OCI-LY3 (cell line): ENCODE measurements around the gene SMR3A.

ENCODE experiments used
- H2AFZ ChIP-seq: fragments of 200-600, 300-600 bp; shearing (Covaris generic); 2 replicates; pipeline ENCODE4 v1.6.0; 2014; ENCODE audit warnings: antibody characterized with exemption, low read depth, low read length
- H3K27ac ChIP-seq: fragments of 200-600, 300-600 bp; sonication (generic); 2 replicates; pipeline ENCODE4 v1.5.1; 2014; ENCODE audit warnings: mild to moderate bottlenecking, low read length, moderate library complexity, mixed read lengths
- H3K27me3 ChIP-seq: fragments of 200-600, 300-600 bp; sonication (generic); 2 replicates; pipeline ENCODE4 v1.6.1; 2014; ENCODE audit warnings: low read depth, low read length, mixed read lengths
- H3K36me3 ChIP-seq: fragments of 200-600, 300-600 bp; sonication (generic); replicated peaks from 2 replicates; pipeline ENCODE3; 2014; ENCODE audit warnings: low read depth, low read length, mixed read lengths
- H3K4me1 ChIP-seq: fragments of 300-600, 200-600 bp; sonication (generic); 2 replicates; pipeline ENCODE4 v1.6.1; 2014; ENCODE audit warnings: low read length, mixed read lengths
- H3K4me2 ChIP-seq: fragments of 200-600, 300-600 bp; sonication (generic); 2 replicates; pipeline ENCODE4 v1.6.1; 2014; ENCODE audit warnings: low read length, mixed read lengths
- H3K4me3 ChIP-seq: fragments of 300-600, 200-600 bp; sonication (generic); 2 replicates; pipeline ENCODE4 v1.5.1; 2014; ENCODE audit warnings: antibody characterized with exemption, mild to moderate bottlenecking, low read length, moderate library complexity
- H3K79me2 ChIP-seq: fragments of 300-600, 200-600 bp; shearing (Covaris generic); 2 replicates; pipeline ENCODE4 v1.6.1; 2014; ENCODE audit warnings: mild to moderate bottlenecking, low read length, mixed read lengths
- H3K9ac ChIP-seq: fragments of 300-600, 200-600 bp; shearing (Covaris generic); 2 replicates; pipeline ENCODE4 v1.6.0; 2014; ENCODE audit warnings: mild to moderate bottlenecking, low read length, moderate library complexity
- H3K9me3 ChIP-seq: fragments of 200-600, 300-600 bp; shearing (Covaris generic); 2 replicates; pipeline ENCODE4 v1.6.1; 2014; ENCODE audit warnings: low read length, mixed read lengths; ENCODE audit not compliant: insufficient read depth
- H4K20me1 ChIP-seq: fragments of 200-600, 300-600 bp; sonication (generic); 2 replicates; pipeline ENCODE4 v1.6.1; 2016; ENCODE audit warnings: low read length, mixed read lengths; ENCODE audit not compliant: insufficient read depth
- EZH2phosphoT487 ChIP-seq: fragments of 200-600 bp; shearing (Covaris generic); IDR thresholded peaks from 2 replicates; pipeline ENCODE4 v1.6.1; 2018; ENCODE audit warnings: antibody characterized with exemption, mixed run types, low read depth
- TF ChIP-seq, protein P1 (sequence below): fragments of 200-600, 300-600 bp; sonication (generic); IDR thresholded peaks from 2 replicates; pipeline ENCODE4 v1.5.1; 2014; ENCODE audit warnings: antibody characterized with exemption, low read length, low read depth

The SMR3A gene

DNA sequence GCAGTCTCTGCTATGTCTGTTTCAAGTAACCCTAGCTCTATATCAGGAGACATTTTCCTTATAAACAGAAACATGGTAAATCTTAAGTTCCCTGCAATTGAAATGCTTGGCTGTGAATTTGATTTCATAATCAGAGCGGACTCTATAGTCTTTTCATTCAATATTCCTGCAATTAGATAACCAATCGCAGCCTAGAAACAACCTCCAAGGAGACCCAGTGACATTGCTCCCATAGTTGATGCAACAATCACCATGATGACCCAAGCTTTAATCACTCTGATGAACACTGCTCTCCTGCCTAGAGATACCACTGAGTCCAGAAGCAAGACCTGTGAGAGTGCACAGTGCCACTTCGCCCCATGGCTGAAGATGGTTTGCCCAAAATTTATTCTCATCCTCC lies 25.9 kb upstream of the SMR3A start, which contains the start of gene CABS1:
Gene CABS1, plus strand, starts transcription at position 301 of the 400 bp plus-strand sequence. Its CDS starts 59 bp downstream, at position 360.
- Histone ChIP-seq H3K9me3 (no peaks in the 10 kb centered on the region), H3K4me1 (no peaks in the 10 kb centered on the region), H3K79me2 (no peaks in the 10 kb centered on the region), H3K4me3 (no peak within 1 kb of the TSS), H3K36me3 (no peaks in the 10 kb centered on the region), H3K27me3 (no peaks in the 10 kb centered on the region), H4K20me1 (no peaks in the 10 kb centered on the region), H3K27ac (no peak within 1 kb of the TSS), H3K9ac (no peak within 1 kb of the TSS), H2AFZ (no peak within 1 kb of the TSS), H3K4me2 (no peak within 1 kb of the TSS)
- TF ChIP-seq EZH2phosphoT487, result no peak
- TF ChIP-seq, protein P1, sequence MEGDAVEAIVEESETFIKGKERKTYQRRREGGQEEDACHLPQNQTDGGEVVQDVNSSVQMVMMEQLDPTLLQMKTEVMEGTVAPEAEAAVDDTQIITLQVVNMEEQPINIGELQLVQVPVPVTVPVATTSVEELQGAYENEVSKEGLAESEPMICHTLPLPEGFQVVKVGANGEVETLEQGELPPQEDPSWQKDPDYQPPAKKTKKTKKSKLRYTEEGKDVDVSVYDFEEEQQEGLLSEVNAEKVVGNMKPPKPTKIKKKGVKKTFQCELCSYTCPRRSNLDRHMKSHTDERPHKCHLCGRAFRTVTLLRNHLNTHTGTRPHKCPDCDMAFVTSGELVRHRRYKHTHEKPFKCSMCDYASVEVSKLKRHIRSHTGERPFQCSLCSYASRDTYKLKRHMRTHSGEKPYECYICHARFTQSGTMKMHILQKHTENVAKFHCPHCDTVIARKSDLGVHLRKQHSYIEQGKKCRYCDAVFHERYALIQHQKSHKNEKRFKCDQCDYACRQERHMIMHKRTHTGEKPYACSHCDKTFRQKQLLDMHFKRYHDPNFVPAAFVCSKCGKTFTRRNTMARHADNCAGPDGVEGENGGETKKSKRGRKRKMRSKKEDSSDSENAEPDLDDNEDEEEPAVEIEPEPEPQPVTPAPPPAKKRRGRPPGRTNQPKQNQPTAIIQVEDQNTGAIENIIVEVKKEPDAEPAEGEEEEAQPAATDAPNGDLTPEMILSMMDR, result no peak

GRCh38 chr4:70336043-70336442 lies 24.5 kb upstream of the SMR3A start:
- no peaks in the 10 kb centered on the region for H4K20me1 ChIP-seq
- H3K79me2 ChIP-seq, result no peaks in the 10 kb centered on the region
- no peak overlapping the region for H3K4me2 ChIP-seq
- no peak for TF ChIP-seq EZH2phosphoT487
- TF ChIP-seq, protein P1, result no peak
- no peak overlapping the region for H3K9ac ChIP-seq
- H2AFZ ChIP-seq, result no peak overlapping the region
- H3K4me1 ChIP-seq, result no peaks in the 10 kb centered on the region
- H3K27ac ChIP-seq, result no peak overlapping the region
- H3K4me3 ChIP-seq, result no peak overlapping the region
- no peaks in the 10 kb centered on the region for H3K36me3 ChIP-seq
- H3K9me3 ChIP-seq, result no peaks in the 10 kb centered on the region
- no peaks in the 10 kb centered on the region for H3K27me3 ChIP-seq

- Histone ChIP-seq H3K36me3 (no peaks in the 10 kb centered on the region), H3K27me3 (no peaks in the 10 kb centered on the region), H4K20me1 (no peaks in the 10 kb centered on the region), H3K4me3 (no peak overlapping the region), H3K79me2 (no peaks in the 10 kb centered on the region), H3K4me2 (no peak overlapping the region), H3K9me3 (no peaks in the 10 kb centered on the region), H3K27ac (no peak overlapping the region), H2AFZ (no peak overlapping the region), H3K4me1 (no peaks in the 10 kb centered on the region), H3K9ac (no peak overlapping the region)
- TF ChIP-seq EZH2phosphoT487, result no peak
- TF ChIP-seq, protein P1, result no peak
Observed at GRCh38 chr4:70337886-70338420, 22.6 kb upstream of the SMR3A start.

DNA sequence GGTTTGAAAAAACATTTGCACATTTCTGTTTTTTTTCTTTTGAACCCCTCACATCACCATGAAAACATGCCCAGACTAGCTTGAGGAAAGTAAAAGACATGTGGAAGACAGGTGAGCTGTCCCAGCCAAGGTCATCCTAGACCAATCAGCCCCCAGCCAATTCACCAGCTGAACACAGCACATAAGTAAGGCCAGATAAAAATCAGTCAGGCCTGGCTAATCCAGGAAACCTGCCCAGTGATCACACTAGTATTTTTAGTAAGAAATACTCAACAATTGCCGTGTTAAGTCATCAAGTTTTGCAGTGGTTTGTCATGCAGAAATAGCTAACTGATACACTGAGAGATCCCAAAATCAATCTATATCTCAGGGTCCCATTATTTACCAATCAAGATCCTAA lies 4.4 kb upstream of the SMR3A start:
- TF ChIP-seq EZH2phosphoT487, result no peak
- TF ChIP-seq, protein P1, result no peak
- Histone ChIP-seq H3K27ac (no peak overlapping the region), H3K79me2 (no peaks in the 10 kb centered on the region), H3K36me3 (no peaks in the 10 kb centered on the region), H2AFZ (no peak overlapping the region), H3K4me3 (no peak overlapping the region), H3K9me3 (no peaks in the 10 kb centered on the region), H3K4me1 (peaks cover 17% of the 10 kb centered on the region), H4K20me1 (no peaks in the 10 kb centered on the region), H3K9ac (no peak overlapping the region), H3K4me2 (no peak overlapping the region), H3K27me3 (no peaks in the 10 kb centered on the region)
